HEK293 (cell line): ENCODE measurements around the gene EIPR1.

ENCODE experiments used
- ZIC2 ChIP-seq: fragments of 450-650 bp; formaldehyde crosslinking; IDR thresholded peaks from 2 replicates; pipeline ENCODE4 v1.5.1; 2016; ENCODE audit warnings: missing biosample characterization, missing genetic modification characterization
- ZNF140 ChIP-seq: fragments of 450-650 bp; formaldehyde crosslinking; IDR thresholded peaks from 2 replicates; pipeline ENCODE4 v1.5.1; 2016; ENCODE audit warnings: missing biosample characterization, missing genetic modification characterization
- ZNF302 ChIP-seq: fragments of 450-650 bp; formaldehyde crosslinking; IDR thresholded peaks from 2 replicates; pipeline ENCODE4 v1.5.1; 2016; ENCODE audit warnings: missing biosample characterization, missing genetic modification characterization, low read depth
- ZNF660 ChIP-seq: fragments of 450-650 bp; IDR thresholded peaks from 2 replicates; pipeline ENCODE4 v1.5.1; 2018; ENCODE audit warnings: missing biosample characterization, mild to moderate bottlenecking, missing genetic modification characterization
- ZNF777 ChIP-seq: fragments of 450-650 bp; formaldehyde crosslinking; IDR thresholded peaks from 2 replicates; pipeline ENCODE4 v1.5.1; 2017; ENCODE audit warnings: missing biosample characterization, missing genetic modification characterization, borderline replicate concordance
- TF ChIP-seq, protein P1 (sequence below): sonication (generic); formaldehyde crosslinking; IDR thresholded peaks from 2 replicates; pipeline ENCODE4 v1.8.1; 2022; ENCODE audit warnings: mild to moderate bottlenecking, moderate library complexity, missing genetic modification reagents
- TF ChIP-seq, protein P2 (sequence below): fragments of 450-650 bp; formaldehyde crosslinking; IDR thresholded peaks from 2 replicates; pipeline ENCODE4 v1.5.1; 2016; ENCODE audit warnings: missing biosample characterization, missing genetic modification characterization
- TF ChIP-seq, protein P3 (sequence below): IDR thresholded peaks from 2 replicates; pipeline ENCODE4 v1.6.1; 2011; ENCODE audit warnings: mild to moderate bottlenecking, low read depth, low read length, borderline replicate concordance

DNA sequence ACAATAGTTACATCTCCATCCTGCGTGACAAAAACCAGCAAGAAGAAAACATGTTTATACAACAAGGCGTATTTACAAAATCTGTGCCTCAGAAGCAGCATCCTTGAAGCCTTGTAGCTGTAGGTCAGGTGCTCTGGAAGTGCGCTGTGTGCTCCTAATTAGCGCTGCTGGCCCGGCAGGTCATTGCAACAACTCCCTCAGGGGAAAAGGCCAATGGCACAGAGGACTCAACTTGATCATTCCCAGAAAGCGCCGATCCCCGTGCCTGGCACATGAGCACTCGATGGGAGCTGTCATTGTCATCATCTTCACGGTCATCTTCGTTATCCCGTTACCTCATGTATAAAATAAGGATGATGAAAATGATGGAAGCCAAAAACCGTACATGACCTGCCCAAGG lies 58.5 kb downstream of the EIPR1 start:
- no peak for TF ChIP-seq ZNF140 (tag by site-specific recombination)
- TF ChIP-seq, protein P1, sequence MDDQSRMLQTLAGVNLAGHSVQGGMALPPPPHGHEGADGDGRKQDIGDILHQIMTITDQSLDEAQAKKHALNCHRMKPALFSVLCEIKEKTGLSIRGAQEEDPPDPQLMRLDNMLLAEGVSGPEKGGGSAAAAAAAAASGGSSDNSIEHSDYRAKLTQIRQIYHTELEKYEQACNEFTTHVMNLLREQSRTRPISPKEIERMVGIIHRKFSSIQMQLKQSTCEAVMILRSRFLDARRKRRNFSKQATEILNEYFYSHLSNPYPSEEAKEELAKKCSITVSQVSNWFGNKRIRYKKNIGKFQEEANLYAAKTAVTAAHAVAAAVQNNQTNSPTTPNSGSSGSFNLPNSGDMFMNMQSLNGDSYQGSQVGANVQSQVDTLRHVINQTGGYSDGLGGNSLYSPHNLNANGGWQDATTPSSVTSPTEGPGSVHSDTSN (CRISPR knock-in tag), result no peak
- no peak for TF ChIP-seq ZNF777 (tag by site-specific recombination)
- TF ChIP-seq, protein P2, sequence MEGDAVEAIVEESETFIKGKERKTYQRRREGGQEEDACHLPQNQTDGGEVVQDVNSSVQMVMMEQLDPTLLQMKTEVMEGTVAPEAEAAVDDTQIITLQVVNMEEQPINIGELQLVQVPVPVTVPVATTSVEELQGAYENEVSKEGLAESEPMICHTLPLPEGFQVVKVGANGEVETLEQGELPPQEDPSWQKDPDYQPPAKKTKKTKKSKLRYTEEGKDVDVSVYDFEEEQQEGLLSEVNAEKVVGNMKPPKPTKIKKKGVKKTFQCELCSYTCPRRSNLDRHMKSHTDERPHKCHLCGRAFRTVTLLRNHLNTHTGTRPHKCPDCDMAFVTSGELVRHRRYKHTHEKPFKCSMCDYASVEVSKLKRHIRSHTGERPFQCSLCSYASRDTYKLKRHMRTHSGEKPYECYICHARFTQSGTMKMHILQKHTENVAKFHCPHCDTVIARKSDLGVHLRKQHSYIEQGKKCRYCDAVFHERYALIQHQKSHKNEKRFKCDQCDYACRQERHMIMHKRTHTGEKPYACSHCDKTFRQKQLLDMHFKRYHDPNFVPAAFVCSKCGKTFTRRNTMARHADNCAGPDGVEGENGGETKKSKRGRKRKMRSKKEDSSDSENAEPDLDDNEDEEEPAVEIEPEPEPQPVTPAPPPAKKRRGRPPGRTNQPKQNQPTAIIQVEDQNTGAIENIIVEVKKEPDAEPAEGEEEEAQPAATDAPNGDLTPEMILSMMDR (tag by site-specific recombination), result no peak
- no peak for TF ChIP-seq ZNF302
- TF ChIP-seq, protein P3, sequence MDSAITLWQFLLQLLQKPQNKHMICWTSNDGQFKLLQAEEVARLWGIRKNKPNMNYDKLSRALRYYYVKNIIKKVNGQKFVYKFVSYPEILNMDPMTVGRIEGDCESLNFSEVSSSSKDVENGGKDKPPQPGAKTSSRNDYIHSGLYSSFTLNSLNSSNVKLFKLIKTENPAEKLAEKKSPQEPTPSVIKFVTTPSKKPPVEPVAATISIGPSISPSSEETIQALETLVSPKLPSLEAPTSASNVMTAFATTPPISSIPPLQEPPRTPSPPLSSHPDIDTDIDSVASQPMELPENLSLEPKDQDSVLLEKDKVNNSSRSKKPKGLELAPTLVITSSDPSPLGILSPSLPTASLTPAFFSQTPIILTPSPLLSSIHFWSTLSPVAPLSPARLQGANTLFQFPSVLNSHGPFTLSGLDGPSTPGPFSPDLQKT, result no peak
- TF ChIP-seq ZNF660 (tag by site-specific recombination), result no peak
- no peak for TF ChIP-seq ZIC2
